HG03103 (cell line): ENCODE measurements around the gene EPN2.
A peak's percentile ranks its signal among the peaks of the same experiment; 100 is the strongest.
"Not testable (repeated sequence)": the region's sequence is repeated elsewhere in the genome, so short reads cannot be mapped to it uniquely, and the experiment has no call there.

Source experiments
- ATAC-seq: cut with Tn5 transposase; IDR thresholded peaks from one replicate; pipeline ENCODE4 v1.9.1; 2021; ENCODE audit warnings: low read depth; ENCODE audit not compliant: unreplicated experiment

The EPN2 gene

GRCh38 chr17:19264681-19265080 lies 27.5 kb downstream of the EPN2 start:
- no peak for ATAC-seq

GRCh38 chr17:19265755-19266154 lies 28.6 kb downstream of the EPN2 start:
- no peak for ATAC-seq

- no peak for ATAC-seq
Measured at GRCh38 chr17:19268611-19269010, 31.4 kb downstream of the EPN2 start.

GRCh38 chr17:19269106-19269505 lies 31.9 kb downstream of the EPN2 start:
- no peak for ATAC-seq

- ATAC-seq, result no peak
Measured at GRCh38 chr17:19269641-19270040, 32.5 kb downstream of the EPN2 start.

GRCh38 chr17:19270347-19270703 lies 33.2 kb downstream of the EPN2 start:
- no peak for ATAC-seq

GRCh38 chr17:19270704-19271611 lies 33.8 kb downstream of the EPN2 start:
- ATAC-seq, result peak; percentile 63

GRCh38 chr17:19271780-19272357 lies 34.7 kb downstream of the EPN2 start:
- no peak for ATAC-seq

- no peak for ATAC-seq
Measured at GRCh38 chr17:19273731-19274130, 36.6 kb downstream of the EPN2 start.

- no peak for ATAC-seq
Measured at GRCh38 chr17:19274893-19275292, 37.7 kb downstream of the EPN2 start.

- no peak for ATAC-seq
Measured at GRCh38 chr17:19275457-19276127, 38.4 kb downstream of the EPN2 start.

GRCh38 chr17:19278284-19278683 lies 41.1 kb downstream of the EPN2 start:
- not testable (repeated sequence) for ATAC-seq

- ATAC-seq, result no peak
Measured at GRCh38 chr17:19278729-19279128, 41.6 kb downstream of the EPN2 start.

- ATAC-seq, result no peak
Measured at GRCh38 chr17:19281161-19281560, 44.0 kb downstream of the EPN2 start.

- no peak for ATAC-seq
Measured at GRCh38 chr17:19284005-19284959, 47.1 kb downstream of the EPN2 start.

- no peak for ATAC-seq
Measured at GRCh38 chr17:19285213-19285900, 48.2 kb downstream of the EPN2 start.

- ATAC-seq, result no peak
Measured at GRCh38 chr17:19286751-19287341, 49.7 kb downstream of the EPN2 start.

GRCh38 chr17:19287651-19288050 lies 50.5 kb downstream of the EPN2 start:
- ATAC-seq, result no peak

- no peak for ATAC-seq
Measured at GRCh38 chr17:19288453-19288852, 51.3 kb downstream of the EPN2 start.
